HG02588 (cell line): ENCODE data around the gene RCOR1.
"Not testable (repeated sequence)": the region's sequence is repeated elsewhere in the genome, so short reads cannot be mapped to it uniquely, and the experiment has no call there.

ENCODE experiments used
- ATAC-seq: cut with Tn5 transposase; IDR thresholded peaks from one replicate; pipeline ENCODE4 v1.9.1; 2021; ENCODE audit warnings: mild to moderate bottlenecking, moderate library complexity; ENCODE audit not compliant: unreplicated experiment

Gene RCOR1

GRCh38 chr14:102625564-102626296 is 33.3 kb downstream of the RCOR1 start:
- ATAC-seq = no peak

GRCh38 chr14:102626530-102626929 is 34.1 kb downstream of the RCOR1 start:
- ATAC-seq = no peak

GRCh38 chr14:102629011-102629444 is 36.6 kb downstream of the RCOR1 start:
- ATAC-seq = no peak

GRCh38 chr14:102629808-102630350 is 37.4 kb downstream of the RCOR1 start:
- no peak for ATAC-seq

- ATAC-seq = no peak
Measured at GRCh38 chr14:102630405-102630804, 38.0 kb downstream of the RCOR1 start.

- no peak for ATAC-seq
Measured at GRCh38 chr14:102630881-102631280, 38.4 kb downstream of the RCOR1 start.

- ATAC-seq = no peak
Measured at GRCh38 chr14:102633906-102634595, 41.6 kb downstream of the RCOR1 start.

- ATAC-seq = not testable (repeated sequence)
Measured at GRCh38 chr14:102639611-102640010, 47.2 kb downstream of the RCOR1 start.

- ATAC-seq = no peak
Measured at GRCh38 chr14:102644523-102644922, 52.1 kb downstream of the RCOR1 start.

GRCh38 chr14:102645746-102646440 is 53.4 kb downstream of the RCOR1 start:
- ATAC-seq = no peak

GRCh38 chr14:102646615-102647014 is 54.2 kb downstream of the RCOR1 start:
- ATAC-seq = no peak

GRCh38 chr14:102652194-102652593 is 59.7 kb downstream of the RCOR1 start:
- ATAC-seq = no peak

- ATAC-seq = no peak
Measured at GRCh38 chr14:102654298-102654697, 61.8 kb downstream of the RCOR1 start.

- ATAC-seq = no peak
Measured at GRCh38 chr14:102655137-102655536, 62.7 kb downstream of the RCOR1 start.

GRCh38 chr14:102659797-102660196 is 67.3 kb downstream of the RCOR1 start:
- ATAC-seq = no peak

- ATAC-seq = no peak
Measured at GRCh38 chr14:102661614-102662013, 69.2 kb downstream of the RCOR1 start.

GRCh38 chr14:102662636-102663430 is 70.4 kb downstream of the RCOR1 start:
- no peak for ATAC-seq

- no peak for ATAC-seq
Measured at GRCh38 chr14:102663440-102663839, 71.0 kb downstream of the RCOR1 start.

GRCh38 chr14:102665621-102666020 is 73.2 kb downstream of the RCOR1 start:
- ATAC-seq = no peak

- ATAC-seq = no peak
Measured at GRCh38 chr14:102666635-102667034, 74.2 kb downstream of the RCOR1 start.

GRCh38 chr14:102667703-102668102 is 75.3 kb downstream of the RCOR1 start:
- ATAC-seq = no peak
